SK-N-SH (cell line): ENCODE measurements around the gene CCDC149.

Experiments used
- CTCF ChIP-seq: fragments of 200-600 bp; sonication (generic); IDR thresholded peaks from 2 replicates; pipeline ENCODE4 v1.6.1; 2017; ENCODE audit warnings: antibody characterized with exemption, mild to moderate bottlenecking, moderate library complexity
- NFIC ChIP-seq: IDR thresholded peaks from 2 replicates; pipeline ENCODE4 v1.4.0; 2012; ENCODE audit warnings: borderline replicate concordance
- RXRA ChIP-seq: IDR thresholded peaks from 2 replicates; pipeline ENCODE4 v1.4.0; 2012; ENCODE audit warnings: low read depth, mild to moderate bottlenecking, borderline replicate concordance
- TCF12 ChIP-seq: IDR thresholded peaks from 2 replicates; pipeline ENCODE4 v1.4.0; 2012

GRCh38 chr4:24876431-24876830 lies 36.4 kb downstream of the CCDC149 start:
- no peak for TF ChIP-seq NFIC
- no peak for TF ChIP-seq CTCF
- no peak for TF ChIP-seq TCF12
- no peak for TF ChIP-seq RXRA
